DMS153 (cell line): ENCODE data around the gene GDAP2.
"Not testable (repeated sequence)": the region's sequence is repeated elsewhere in the genome, so short reads cannot be mapped to it uniquely, and the experiment has no call there.

Experiments used
- DNase-seq: peaks from one replicate; lab custom pipeline; 2025; lab: John Stamatoyannopoulos, UW

Gene GDAP2

GRCh38 chr1:117902944-117903343 is 26.5 kb downstream of the GDAP2 start:
- DNase-seq: no peak

- DNase-seq: no peak
These were observed 29.6 kb downstream of the GDAP2 start for GRCh38 chr1:117899801-117900200.

GRCh38 chr1:117897551-117897950 is 31.9 kb downstream of the GDAP2 start:
- DNase-seq: no peak

GRCh38 chr1:117895482-117896114 is 33.8 kb downstream of the GDAP2 start:
- DNase-seq: peak; percentile 52

GRCh38 chr1:117894078-117894477 is 35.3 kb downstream of the GDAP2 start:
- DNase-seq: no peak

GRCh38 chr1:117892512-117892911 is 36.9 kb downstream of the GDAP2 start:
- DNase-seq: no peak

GRCh38 chr1:117890452-117890851 is 39.0 kb downstream of the GDAP2 start:
- DNase-seq: no peak

GRCh38 chr1:117886101-117886795 is 43.2 kb downstream of the GDAP2 start:
- DNase-seq: no peak

- DNase-seq: no peak
These were observed 45.8 kb downstream of the GDAP2 start for GRCh38 chr1:117883616-117884015.

- DNase-seq: no peak
These were observed 50.1 kb downstream of the GDAP2 start for GRCh38 chr1:117879284-117879683.

GRCh38 chr1:117877823-117878222 is 51.6 kb downstream of the GDAP2 start:
- DNase-seq: no peak

GRCh38 chr1:117871013-117871412 is 58.4 kb downstream of the GDAP2 start:
- DNase-seq: no peak

GRCh38 chr1:117861694-117862093 is 67.7 kb downstream of the GDAP2 start:
- DNase-seq: no peak

- no peak for DNase-seq
These were observed 68.4 kb downstream of the GDAP2 start for GRCh38 chr1:117860896-117861610.

GRCh38 chr1:117859901-117860300 is 69.5 kb downstream of the GDAP2 start:
- no peak for DNase-seq

GRCh38 chr1:117857418-117857817 is 72.0 kb downstream of the GDAP2 start:
- peak; percentile 50 for DNase-seq

- no peak for DNase-seq
These were observed 76.4 kb downstream of the GDAP2 start for GRCh38 chr1:117852853-117853553.

- DNase-seq: no peak
These were observed 77.7 kb downstream of the GDAP2 start for GRCh38 chr1:117851687-117852086.

- DNase-seq: no peak
These were observed 82.6 kb downstream of the GDAP2 start for GRCh38 chr1:117846674-117847425.

GRCh38 chr1:117844478-117844877 is 84.9 kb downstream of the GDAP2 start:
- not testable (repeated sequence) for DNase-seq

GRCh38 chr1:117843791-117844190 is 85.6 kb downstream of the GDAP2 start:
- DNase-seq: no peak
